Stimulated activated CD4-positive, alpha-beta T cell treated with anti-CD3 and anti-CD28 coated beads, Interleukin-1b, Interleukin-23, amount 100 ng/mL, for 48 hours (primary cell): ENCODE measurements around the gene DYRK4.

ENCODE experiments used
- DNase-seq: peaks from one replicate; pipeline ENCODE4 v3.0.0-alpha.2; 2020

The DYRK4 gene

DNA sequence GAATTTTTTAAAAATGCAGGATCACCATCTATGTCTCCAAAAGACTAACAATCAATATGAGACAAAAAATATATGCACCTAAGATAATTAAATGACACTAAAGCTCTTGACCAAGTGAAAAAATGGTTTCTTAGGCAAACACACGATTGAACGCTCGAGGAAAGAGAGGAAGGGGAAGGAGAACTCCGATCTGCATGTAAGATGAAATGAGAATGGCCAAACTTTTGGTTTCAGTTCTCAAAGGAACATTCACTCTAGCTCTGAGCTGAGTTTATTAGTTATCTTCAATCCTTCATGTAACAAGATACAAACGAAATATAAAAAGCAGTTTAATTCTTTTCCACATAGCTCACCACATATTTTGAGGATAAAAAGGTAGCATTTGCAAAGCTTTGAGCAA, 2.8 kb downstream of the DYRK4 start:
- DNase-seq = no peak

DNA sequence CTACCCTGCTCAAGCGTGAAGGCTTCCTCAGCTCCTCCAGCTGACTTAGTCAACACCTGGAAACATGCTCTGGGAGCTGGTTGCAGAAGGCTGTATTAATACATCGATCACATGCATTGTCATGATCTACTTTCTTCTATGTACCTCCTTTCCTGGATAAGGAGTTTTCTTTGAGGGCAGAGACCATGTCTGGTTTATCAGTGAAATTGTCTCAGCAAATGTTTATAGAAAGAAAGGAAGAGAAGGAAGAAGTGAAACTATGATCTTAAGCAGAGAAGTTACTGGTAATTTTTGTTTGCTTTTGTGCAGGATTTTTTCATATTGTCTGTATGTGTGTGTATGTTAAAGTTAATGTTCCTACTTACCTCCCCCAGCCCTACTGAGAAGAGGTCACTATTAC, 4.5 kb downstream of the DYRK4 start:
- no peak for DNase-seq

DNA sequence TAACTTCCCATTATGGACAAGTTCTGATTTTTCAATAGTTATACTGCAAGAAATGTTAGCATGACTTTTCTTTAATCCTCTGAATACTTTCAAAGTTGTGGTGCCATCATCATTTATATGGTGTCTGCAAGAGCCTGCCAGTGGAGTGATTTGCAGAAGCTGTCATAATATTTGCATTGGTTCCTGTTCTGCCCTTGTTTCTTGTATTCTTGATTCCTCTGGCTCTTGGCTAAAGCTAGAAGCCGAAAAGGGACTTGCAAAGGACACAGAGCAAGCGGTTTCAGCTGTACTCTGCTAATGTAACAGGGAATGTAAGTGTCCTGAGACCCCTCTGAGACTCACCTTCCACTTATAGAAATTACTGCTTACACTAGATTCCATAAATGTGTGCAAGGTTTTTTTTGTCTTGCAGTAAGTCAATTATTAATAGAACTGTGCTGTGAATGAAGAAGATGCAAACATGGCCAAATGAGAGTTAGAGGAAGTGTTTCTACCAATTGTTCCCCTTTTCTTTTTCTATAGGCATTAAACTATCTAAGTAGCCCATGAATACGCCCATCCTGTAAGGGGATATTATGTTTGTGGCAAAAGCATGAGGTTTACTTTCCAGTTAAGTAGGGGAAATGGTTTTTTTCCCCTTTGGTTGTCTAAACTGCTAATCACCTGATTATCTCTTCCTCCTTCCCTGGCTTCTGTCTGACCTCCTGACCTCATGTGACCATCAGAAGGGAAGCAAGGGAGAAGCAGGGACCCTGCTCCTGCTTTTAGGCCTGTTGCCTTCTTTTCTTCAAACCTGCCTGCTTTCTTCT, 5.3 kb downstream of the DYRK4 start:
- DNase-seq = no peak

DNA sequence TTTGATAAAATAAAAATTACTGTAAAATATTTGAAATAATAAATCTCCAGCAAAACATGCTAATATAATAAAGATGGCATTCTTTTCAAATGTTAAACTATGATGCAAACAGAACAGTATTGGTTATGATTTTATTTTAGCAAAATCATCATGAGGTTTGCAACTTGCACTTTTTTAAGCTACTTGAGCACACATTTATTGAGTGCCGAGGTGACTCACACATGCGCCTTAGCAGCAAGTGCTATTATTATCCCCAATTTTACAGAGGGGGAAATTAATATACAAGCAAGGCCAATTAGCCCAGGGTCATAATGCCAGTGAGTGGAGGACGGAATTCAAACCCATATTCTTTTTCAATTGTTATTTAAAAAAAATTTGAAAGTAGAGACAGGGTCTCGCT, 7.3 kb downstream of the DYRK4 start:
- DNase-seq = no peak

DNA sequence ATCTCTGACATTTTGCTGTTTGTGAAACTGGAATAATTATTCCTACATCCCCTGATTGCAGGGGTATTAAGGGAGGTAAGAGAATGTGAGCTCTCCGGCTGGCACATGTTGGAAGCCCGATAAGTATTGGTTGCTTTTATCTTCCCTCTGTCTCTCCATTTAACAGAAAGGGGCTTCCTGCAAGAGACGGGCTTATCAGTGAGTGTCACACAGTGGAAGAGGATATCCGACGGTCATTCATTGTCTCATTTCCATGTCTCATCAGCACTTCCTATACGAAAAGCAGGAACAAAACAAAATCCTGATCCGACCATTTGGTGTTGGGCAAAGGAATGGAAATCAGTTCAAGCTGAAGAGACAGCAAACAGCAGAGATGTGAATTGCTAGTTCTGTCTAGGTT, 10.7 kb downstream of the DYRK4 start:
- DNase-seq = no peak

DNA sequence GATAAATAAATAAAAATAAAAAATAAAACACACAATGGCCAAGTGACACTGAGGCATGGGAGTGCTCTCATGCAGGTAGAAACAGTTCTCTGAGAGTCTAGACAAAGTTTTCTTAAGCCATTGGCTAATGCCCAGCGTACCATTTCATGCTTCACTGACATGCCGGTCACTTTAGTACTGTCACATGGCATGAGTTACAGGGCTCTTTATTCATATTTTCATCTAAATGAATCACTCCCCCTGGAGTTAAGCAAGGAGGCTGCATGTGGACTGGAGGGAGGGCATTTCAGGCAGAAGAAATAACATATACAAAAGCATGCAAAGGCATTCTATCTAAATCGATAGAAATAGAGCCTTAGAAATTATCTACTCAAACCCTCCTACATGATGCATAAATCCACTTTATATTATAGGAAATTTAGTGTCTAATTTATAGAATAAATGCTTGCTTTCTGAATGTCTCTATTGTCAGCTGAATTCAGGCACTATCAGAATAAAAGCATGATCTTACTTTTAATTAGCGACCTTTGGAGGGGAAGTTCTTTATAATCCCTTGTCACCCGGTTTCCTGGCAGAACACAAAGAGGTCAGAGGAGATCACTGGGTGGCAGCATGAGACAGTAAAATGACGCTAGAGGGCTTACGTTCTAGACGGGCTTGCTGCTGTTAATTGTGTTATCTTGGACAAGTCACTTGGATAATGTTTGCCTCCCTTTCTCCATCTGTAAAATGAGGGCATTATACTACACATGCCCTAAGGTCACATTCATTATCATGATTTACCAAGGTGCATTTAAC, 17.5 kb downstream of the DYRK4 start:
- no peak for DNase-seq

DNA sequence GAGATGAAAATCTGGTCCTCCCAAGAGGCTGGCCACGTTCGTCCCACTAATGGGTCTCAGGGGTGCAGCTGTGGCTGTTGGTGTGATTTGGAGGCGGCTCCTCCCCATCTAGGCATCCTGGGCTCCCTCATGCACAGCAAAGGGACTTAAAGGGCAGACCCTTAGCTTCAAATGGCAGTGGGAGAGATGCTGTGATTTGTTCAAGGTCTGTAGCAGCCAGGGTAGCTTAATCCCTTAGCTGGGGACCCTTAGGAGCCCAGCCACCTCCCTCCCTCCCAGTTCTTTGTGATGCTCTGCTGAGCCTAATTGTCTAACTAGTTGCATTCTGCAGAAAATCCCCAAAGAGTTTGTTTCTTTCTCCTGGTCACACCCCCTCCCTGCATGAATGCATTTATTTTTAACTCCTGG, 18.3 kb downstream of the DYRK4 start:
- no peak for DNase-seq

DNA sequence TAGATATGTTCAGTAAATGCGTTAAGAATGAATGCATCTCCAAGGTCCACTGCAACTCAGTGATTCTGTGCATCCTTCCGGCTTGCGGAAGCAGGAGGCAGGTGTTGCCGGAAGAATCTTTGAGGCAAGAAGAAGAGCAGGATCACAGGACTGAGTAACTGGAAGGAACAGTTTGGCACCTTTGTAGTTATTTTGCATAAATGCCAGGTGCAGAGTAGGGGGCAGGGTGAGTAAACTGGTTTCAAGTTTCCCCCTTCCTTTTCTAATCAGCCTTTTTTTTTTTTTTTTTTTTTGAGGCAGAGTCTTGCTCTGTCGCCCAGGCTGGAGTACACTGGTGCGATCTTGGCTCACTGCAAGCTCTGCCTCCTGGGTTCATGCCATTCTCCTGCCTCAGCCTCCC, 22.3 kb downstream of the DYRK4 start:
- no peak for DNase-seq

DNA sequence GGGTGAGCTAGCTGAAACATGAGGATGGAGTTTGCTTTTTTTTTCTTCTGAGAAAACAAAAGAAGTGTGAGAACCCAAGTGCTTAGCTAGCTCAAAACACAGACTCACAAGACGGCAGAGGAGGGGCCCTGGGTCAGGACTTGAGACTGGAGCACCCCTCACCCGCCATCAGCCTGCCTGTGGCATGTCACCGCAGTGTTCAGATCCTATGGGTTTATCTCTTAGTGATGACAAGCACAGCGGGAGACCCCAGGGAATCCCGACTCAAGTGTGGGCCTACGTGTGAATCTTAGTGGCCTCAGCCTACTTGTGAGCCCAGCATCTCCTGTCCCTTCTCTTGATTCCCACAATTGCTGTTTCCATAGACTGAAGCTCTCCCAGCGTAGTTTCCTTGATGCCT, 22.9 kb downstream of the DYRK4 start:
- no peak for DNase-seq

DNA sequence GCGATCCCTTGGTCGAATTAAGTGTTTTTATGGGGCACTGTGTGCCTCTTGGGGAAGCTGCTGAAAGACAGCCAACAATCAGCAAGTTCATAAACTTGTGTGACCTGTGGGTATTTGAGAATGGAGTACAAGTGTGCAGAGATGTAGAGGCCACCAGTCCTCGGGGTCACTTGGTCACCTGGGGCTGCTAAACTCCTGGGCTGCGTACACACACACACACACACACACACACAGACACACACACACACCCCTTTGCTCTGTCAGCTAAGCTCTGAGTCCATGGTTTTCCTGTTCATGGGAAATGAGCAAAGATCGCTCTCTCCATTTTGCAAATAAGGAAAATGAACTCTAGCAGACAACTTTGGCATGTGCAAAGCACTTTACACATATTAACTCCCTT, 24.5 kb downstream of the DYRK4 start:
- DNase-seq = no peak

DNA sequence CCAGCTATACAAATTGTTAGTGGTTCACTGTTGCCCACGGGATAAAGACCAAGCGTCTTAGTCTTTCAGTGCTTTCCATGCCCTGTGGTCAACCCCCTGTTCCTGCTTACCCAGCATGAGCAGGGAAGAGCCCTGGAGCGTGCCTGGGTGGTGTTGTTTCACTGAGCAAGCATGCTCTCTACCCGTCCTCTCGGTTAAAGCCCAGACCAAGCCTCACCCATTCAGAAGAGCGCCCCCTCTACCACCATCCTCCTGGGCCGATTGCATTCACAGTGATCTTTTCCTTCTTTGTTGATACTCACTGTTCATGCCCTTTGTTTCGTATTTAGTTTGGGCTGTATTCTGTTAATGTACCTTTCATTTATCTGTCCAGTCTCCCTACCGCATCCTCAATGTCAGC, 25.1 kb downstream of the DYRK4 start:
- no peak for DNase-seq

DNA sequence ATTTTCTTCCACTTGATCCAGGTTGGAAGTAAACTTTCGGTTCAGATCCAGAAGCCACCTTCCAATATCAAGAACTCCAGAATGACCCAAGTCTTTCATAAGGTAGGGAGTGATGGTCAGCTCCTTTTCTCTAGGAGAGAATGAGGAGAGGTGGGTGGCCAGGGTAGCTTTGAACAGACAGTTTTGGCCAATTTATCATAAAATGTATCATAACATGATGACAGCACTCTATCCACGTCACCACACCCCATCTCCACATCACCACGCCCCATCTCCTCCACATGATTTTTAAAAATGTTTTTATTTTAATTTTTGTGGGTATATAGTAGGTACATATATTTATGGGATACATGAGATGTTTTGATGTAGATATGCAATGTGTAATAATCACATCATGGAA, 26.9 kb downstream of the DYRK4 start:
- DNase-seq = no peak

DNA sequence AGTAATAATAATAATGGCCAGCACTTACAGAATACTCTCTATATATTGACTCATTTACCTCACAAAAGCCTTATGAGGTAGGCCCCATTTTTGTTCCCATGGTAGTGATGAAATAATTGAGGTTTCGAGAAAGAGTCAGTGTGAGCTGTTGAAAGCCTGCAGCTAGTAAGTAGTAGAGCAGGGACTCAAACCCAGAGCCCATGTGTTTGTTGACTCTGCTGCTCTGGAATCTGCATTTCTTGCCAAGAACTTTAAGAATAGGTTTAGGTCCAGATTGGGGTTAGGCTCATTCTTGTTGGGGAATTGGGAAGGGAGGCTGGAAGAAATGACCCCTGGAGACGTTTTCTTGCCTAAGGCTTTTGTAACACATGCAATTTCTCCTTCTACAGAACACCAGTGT, 27.9 kb downstream of the DYRK4 start:
- DNase-seq = no peak

DNA sequence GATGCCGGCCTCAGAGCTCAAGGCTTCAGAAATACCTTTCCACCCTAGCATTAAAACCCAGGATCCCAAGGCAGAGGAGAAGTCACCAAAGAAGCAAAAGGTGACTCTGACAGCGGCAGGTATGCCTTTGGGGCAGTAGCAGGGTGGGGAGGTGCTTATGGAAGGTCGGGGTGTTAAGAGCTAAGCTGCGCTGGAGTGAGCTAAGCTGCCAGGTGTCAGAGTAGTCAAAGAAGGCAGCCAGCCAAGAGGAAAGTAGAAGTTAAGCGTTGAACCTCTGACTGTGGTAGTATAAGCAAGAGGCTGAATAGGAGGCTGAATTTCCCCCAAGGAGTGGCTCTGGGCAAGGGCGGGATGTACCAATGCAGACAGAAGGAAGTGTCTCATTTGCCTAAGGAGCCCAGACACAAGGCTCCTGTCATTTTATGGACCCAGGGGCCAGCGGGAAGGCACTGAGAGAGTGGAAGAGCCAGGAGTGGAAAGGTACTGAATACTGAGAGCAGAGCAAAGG, 29.2 kb downstream of the DYRK4 start:
- DNase-seq = no peak

DNA sequence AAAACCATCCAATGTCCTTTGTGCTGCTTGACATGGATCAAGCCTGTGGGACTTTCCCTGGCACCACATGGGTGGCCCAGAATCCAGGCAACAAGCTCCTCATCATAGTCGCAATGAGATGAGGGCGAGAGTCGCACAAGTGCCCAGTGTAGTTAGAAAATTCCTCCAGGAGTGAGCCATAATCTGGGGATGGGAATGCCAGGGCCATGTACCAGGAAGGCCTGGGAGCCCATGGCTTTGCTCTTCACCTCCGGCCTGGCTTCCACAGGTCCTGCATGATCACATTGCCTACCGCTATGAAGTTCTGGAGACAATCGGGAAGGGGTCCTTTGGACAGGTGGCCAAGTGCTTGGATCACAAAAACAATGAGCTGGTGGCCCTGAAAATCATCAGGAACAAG, 33.9 kb downstream of the DYRK4 start:
- no peak for DNase-seq

DNA sequence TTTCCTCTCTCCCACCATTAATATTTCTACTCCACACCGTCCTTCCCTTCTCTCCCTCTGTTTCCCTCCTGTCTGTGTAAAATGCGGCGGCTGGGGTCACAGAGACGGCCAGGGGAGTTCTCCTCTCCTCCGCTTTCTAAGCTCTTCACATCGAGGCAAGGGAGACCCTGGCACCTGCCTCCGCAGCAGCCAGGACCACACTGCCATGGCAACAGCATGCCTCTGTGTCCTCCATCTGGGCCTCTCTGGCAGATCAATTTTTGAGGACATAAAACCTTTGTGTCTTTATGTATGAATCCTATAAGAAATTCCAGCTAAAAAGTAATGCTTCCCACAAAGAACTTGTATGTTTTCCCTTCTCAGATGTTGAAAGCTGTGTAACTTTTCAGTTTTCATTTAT, 41.4 kb downstream of the DYRK4 start:
- DNase-seq = no peak

DNA sequence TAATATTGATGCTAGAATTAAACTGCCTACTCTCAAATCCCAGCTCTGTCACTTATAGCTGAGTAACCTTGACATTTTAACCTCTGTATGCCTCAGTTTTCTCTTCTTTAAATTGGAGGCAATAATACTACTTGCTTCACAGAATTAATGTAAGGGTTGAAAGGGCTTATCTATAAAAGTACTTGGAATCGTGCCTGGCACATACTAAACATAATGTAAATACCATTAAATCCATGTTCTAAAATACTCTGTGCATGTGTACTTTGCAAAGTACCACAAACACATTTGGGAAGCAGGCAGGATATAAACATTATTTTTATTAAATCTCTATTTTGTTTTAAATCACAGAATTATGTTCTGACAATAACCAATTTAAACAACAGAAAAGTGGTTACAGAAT, 41.9 kb downstream of the DYRK4 start:
- no peak for DNase-seq

DNA sequence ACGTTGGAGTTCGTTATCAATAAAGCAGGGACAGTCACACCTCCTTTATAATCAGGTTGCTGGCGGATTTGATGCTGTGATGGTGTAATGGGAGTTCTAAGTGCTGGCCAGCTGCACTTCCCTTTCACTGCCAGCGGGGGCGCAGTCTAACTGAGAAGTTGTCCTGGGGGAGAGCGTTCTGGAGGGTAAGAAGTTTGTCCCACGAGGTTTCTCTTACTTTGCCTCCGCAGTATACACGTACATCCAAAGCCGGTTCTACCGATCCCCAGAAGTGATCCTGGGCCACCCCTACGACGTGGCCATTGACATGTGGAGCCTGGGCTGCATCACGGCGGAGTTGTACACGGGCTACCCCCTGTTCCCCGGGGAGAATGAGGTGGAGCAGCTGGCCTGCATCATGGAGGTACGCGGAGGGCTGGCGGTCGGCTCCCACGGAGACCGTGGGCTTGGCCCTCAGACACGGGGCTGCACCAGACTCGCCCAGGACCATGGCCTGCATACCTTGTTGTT, 42.7 kb downstream of the DYRK4 start:
- peak; percentile 84 for DNase-seq

DNA sequence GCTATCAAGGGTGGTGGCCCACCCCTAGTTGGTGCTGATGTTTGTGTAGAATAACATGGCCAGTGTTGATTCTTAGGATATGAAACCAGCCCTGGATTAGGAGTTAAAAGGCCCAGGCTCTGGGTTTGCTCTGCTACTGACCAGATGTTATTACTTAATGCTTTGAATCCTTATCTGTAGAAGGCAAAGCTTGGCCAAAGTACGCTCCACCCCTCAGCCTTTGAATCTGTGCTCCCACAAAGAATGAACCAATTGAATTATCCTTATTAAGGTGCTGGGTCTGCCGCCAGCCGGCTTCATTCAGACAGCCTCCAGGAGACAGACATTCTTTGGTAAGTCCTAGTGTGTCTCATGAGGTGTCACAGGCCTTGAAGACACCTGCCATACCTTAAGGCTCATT, 45.0 kb downstream of the DYRK4 start:
- DNase-seq = no peak

DNA sequence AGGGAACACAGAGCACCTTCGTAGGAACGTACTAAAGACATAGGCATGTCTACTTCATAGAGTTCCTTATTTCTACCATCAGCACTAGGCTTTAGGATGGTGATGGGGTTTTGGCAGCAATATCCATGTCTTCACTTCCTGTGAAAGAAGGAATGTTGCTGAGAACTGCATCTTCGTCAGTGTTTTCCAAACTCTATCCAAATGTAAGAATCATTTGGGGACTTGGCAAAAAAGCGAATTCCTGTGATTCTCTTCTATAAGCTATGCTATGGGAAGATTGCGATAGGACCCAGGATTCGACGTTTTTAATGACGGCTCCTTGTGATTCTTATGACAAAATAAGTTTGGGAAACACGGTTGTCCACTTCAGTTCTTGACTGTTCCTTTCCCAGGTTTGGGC, 47.1 kb downstream of the DYRK4 start:
- no peak for DNase-seq

DNA sequence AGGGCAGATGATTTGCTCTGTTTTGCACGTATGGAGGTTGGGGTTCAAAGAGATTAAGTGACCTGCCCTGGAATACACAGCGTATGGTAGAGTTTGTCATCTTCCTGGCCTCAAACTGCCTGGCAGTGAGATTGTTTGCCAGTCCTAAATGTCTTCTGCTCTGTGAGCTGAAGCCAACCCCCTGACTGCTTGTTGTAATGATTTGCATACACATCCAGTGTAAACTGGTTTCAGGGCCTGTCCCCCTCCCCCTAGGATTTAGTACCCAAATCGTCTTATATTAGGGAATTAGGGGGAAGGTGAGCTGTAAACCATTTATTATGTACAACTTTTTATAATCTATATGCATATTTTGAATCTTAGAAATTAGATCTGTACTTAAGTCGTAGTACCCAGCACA, 48.5 kb downstream of the DYRK4 start:
- no peak for DNase-seq

DNA sequence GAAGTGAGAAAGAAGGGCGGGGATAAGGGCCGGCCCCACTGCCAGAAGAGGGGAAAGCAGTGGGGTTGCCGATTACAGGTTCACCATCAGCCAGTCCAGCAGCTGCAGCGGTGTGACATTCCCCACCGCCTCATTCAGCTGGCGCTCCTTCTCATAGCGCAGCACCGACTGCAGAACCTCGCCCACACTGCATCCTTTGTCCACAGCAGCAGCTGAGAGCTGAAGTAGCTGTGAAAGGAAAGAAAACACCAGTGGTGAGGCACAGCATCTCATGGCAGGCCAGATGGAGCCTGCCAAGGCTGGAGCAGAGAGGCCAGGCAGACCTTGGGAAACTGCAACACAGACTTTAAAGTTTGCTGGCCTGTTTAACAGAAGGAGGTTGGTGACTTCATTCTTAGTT, 53.7 kb downstream of the DYRK4 start:
- DNase-seq = no peak

DNA sequence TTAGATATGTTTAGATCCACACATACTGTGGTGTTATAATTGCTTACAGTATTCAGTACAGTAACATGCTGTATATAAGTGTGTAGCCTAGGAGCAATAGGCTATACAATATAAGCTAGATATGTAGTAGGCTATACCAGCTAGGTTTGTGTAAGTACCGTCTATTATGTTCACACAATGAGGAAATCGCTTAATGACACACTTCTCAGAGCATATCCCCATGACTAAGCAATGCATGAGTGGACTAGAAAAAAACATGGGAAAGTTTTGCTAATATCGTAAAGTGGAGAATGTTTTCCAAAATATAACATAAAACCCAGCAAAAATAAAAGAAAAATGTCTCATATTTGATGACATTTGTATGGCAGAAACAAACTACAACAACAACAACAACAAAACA, 59.5 kb downstream of the DYRK4 start:
- DNase-seq = no peak

DNA sequence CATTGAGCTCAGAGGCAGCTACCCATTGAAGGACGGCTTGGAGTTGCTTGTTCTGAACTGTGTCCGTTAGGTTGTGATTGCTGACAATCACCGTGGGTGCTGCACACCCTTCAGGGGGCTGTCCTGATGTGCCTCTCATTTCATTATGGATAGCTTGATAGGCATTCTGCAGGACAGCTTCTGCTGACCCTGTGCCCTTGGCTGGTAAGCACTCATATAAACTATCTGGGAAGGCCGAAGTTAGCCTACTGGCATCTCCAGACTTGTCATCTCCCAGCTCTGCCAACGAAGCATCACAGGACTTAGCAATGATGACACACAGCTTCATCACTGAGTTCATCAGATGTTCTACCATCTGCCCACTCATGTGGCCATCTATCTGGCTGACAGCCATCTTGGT, 64.5 kb downstream of the DYRK4 start:
- DNase-seq = no peak
